ENCODE results near the gene OSTF1.

Gene OSTF1

DNA sequence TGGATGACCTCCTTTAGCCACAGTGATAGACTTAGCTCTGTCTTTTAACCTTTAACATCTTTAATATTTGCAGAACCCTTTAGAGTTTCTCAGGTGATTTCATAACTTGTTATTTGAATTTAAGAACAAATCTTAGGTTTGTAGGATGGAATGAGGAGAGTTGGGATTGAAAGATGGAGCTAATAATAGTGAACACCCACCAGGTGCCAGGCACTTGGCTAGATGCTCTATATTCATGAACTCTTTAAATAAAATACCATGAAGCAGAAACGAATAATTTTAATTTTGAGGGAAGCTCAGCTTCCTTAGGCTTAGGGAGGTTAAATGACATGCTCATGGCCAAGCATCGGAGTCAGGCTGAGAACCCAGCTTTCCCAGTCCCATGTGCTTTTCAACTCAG lies 40.8 kb upstream of the OSTF1 start:
- TF ChIP-seq ZFP3 (CRISPR knock-in tag; IDR thresholded peaks at IDR 0.05) (no peak), CSDC2 (CRISPR knock-in tag; IDR thresholded peaks at IDR 0.05) (no peak)
- ATAC-seq = no peak

GRCh38 chr9:75051285-75051684 lies 37.0 kb upstream of the OSTF1 start:
- TF ChIP-seq GLIS3 (CRISPR knock-in tag; IDR thresholded peaks at IDR 0.05) (no peak), ZC3H10 (CRISPR knock-in tag; IDR thresholded peaks at IDR 0.05) (no peak), OSR1 (CRISPR knock-in tag; IDR thresholded peaks at IDR 0.05) (no peak), ARNTL (CRISPR knock-in tag; IDR thresholded peaks at IDR 0.05; ENCODE audit: borderline replicate concordance, low read depth) (no peak), TOX (CRISPR knock-in tag; IDR thresholded peaks at IDR 0.05; ENCODE audit: borderline replicate concordance) (no peak), ZNF565 (CRISPR knock-in tag; conservative IDR thresholded peaks at IDR 0.05; ENCODE audit: low read depth) (no peak), RARB (CRISPR knock-in tag; IDR thresholded peaks at IDR 0.05) (no peak), ZNF8 (CRISPR knock-in tag; IDR thresholded peaks at IDR 0.05) (no peak), PPARA (CRISPR knock-in tag; IDR thresholded peaks at IDR 0.05; ENCODE audit: borderline replicate concordance) (no peak), SNAI2 (CRISPR knock-in tag; IDR thresholded peaks at IDR 0.05) (no peak), ISL1 (CRISPR knock-in tag; IDR thresholded peaks at IDR 0.05) (no peak), CSDC2 (CRISPR knock-in tag; IDR thresholded peaks at IDR 0.05) (no peak), ZFP3 (CRISPR knock-in tag; IDR thresholded peaks at IDR 0.05) (no peak), ESRRG (CRISPR knock-in tag; IDR thresholded peaks at IDR 0.05) (no peak), TCF4 (CRISPR knock-in tag; IDR thresholded peaks at IDR 0.05; ENCODE audit: borderline replicate concordance) (no peak)
- TF ChIP-seq, protein P1, sequence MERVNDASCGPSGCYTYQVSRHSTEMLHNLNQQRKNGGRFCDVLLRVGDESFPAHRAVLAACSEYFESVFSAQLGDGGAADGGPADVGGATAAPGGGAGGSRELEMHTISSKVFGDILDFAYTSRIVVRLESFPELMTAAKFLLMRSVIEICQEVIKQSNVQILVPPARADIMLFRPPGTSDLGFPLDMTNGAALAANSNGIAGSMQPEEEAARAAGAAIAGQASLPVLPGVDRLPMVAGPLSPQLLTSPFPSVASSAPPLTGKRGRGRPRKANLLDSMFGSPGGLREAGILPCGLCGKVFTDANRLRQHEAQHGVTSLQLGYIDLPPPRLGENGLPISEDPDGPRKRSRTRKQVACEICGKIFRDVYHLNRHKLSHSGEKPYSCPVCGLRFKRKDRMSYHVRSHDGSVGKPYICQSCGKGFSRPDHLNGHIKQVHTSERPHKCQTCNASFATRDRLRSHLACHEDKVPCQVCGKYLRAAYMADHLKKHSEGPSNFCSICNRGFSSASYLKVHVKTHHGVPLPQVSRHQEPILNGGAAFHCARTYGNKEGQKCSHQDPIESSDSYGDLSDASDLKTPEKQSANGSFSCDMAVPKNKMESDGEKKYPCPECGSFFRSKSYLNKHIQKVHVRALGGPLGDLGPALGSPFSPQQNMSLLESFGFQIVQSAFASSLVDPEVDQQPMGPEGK (CRISPR knock-in tag; IDR thresholded peaks at IDR 0.05; ENCODE audit: borderline replicate concordance) = no peak
- TF ChIP-seq, protein P2, sequence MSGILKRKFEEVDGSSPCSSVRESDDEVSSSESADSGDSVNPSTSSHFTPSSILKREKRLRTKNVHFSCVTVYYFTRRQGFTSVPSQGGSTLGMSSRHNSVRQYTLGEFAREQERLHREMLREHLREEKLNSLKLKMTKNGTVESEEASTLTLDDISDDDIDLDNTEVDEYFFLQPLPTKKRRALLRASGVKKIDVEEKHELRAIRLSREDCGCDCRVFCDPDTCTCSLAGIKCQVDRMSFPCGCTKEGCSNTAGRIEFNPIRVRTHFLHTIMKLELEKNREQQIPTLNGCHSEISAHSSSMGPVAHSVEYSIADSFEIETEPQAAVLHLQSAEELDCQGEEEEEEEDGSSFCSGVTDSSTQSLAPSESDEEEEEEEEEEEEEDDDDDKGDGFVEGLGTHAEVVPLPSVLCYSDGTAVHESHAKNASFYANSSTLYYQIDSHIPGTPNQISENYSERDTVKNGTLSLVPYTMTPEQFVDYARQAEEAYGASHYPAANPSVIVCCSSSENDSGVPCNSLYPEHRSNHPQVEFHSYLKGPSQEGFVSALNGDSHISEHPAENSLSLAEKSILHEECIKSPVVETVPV (CRISPR knock-in tag; IDR thresholded peaks at IDR 0.05) = no peak
- no peak for ATAC-seq

DNA sequence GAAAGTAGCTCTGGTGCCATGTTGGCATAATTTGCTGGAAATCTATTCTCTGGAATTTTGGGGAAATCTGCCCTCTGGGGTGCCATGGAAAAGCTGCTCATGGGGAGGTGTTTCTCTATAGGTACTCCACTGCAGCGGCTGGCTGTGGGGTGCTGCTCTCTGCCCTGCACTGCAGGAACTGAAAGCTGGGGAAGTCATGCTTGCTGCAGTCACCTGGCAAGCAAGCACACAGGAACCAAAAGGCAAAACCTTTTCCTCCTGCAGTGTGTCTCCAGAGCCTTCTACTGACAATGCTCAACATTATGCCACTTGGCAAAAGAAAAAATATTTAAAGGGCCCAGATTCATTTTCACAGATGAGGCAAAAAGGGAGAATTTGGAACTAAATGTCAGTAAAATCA lies 34.4 kb upstream of the OSTF1 start:
- ATAC-seq = no peak
- no peak for TF ChIP-seq OSR1 (CRISPR knock-in tag; IDR thresholded peaks at IDR 0.05)
- TF ChIP-seq ZNF565 (CRISPR knock-in tag; conservative IDR thresholded peaks at IDR 0.05; ENCODE audit: low read depth) = no peak
- no peak for TF ChIP-seq PPARA (CRISPR knock-in tag; IDR thresholded peaks at IDR 0.05; ENCODE audit: borderline replicate concordance)
- no peak for TF ChIP-seq ZFP30 (CRISPR knock-in tag; IDR thresholded peaks at IDR 0.05)
- TF ChIP-seq ZNF8 (CRISPR knock-in tag; IDR thresholded peaks at IDR 0.05) = no peak
- TF ChIP-seq ISL1 (CRISPR knock-in tag; IDR thresholded peaks at IDR 0.05) = no peak
- TF ChIP-seq SNAI2 (CRISPR knock-in tag; IDR thresholded peaks at IDR 0.05) = no peak
- no peak for TF ChIP-seq ZC3H10 (CRISPR knock-in tag; IDR thresholded peaks at IDR 0.05)
- TF ChIP-seq, protein P3, sequence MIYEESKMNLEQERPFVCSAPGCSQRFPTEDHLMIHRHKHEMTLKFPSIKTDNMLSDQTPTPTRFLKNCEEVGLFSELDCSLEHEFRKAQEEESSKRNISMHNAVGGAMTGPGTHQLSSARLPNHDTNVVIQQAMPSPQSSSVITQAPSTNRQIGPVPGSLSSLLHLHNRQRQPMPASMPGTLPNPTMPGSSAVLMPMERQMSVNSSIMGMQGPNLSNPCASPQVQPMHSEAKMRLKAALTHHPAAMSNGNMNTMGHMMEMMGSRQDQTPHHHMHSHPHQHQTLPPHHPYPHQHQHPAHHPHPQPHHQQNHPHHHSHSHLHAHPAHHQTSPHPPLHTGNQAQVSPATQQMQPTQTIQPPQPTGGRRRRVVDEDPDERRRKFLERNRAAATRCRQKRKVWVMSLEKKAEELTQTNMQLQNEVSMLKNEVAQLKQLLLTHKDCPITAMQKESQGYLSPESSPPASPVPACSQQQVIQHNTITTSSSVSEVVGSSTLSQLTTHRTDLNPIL (CRISPR knock-in tag; IDR thresholded peaks at IDR 0.05; ENCODE audit: low read depth) = no peak
- TF ChIP-seq ARNTL (CRISPR knock-in tag; IDR thresholded peaks at IDR 0.05; ENCODE audit: borderline replicate concordance, low read depth) = no peak
- TF ChIP-seq BACH2 (CRISPR knock-in tag; IDR thresholded peaks at IDR 0.05; ENCODE audit: borderline replicate concordance) = no peak
- no peak for TF ChIP-seq GLIS3 (CRISPR knock-in tag; IDR thresholded peaks at IDR 0.05)
- no peak for TF ChIP-seq ZFP3 (CRISPR knock-in tag; IDR thresholded peaks at IDR 0.05)
- TF ChIP-seq, protein P1 (CRISPR knock-in tag; IDR thresholded peaks at IDR 0.05; ENCODE audit: borderline replicate concordance) = no peak
- TF ChIP-seq ESRRG (CRISPR knock-in tag; IDR thresholded peaks at IDR 0.05) = no peak
- TF ChIP-seq TSHZ2 (CRISPR knock-in tag; IDR thresholded peaks at IDR 0.05) = no peak
- no peak for TF ChIP-seq CSDC2 (CRISPR knock-in tag; IDR thresholded peaks at IDR 0.05)
- TF ChIP-seq RARB (CRISPR knock-in tag; IDR thresholded peaks at IDR 0.05) = no peak
